ENCODE data around the gene PHACTR3.

PHACTR3 gene

DNA sequence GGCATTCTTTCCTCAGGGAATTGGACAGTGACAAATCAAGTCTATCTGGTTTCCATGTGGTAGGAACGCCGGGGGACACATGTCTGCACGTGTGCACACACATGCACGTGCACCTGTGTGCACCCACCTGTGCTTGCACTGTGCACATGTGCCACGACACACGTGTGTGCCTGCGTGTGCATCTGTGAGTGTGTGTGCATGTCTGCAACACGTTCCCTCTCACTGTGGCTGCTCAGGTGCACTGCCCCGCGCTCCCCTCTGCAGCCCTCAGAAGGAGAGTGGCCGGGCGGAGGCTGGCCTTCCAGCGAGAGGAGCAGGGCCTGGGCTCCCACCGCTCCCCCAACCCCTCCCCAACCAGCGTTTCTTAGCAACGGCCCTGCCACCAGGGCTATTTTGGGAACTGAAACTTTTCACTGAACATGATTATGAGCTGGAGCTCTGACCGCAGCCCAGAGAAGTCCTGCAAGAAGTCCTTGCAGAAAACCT lies 147.8 kb downstream of the PHACTR3 start:
- DNase-seq (ENCODE audit: low spot score) = no peak

DNA sequence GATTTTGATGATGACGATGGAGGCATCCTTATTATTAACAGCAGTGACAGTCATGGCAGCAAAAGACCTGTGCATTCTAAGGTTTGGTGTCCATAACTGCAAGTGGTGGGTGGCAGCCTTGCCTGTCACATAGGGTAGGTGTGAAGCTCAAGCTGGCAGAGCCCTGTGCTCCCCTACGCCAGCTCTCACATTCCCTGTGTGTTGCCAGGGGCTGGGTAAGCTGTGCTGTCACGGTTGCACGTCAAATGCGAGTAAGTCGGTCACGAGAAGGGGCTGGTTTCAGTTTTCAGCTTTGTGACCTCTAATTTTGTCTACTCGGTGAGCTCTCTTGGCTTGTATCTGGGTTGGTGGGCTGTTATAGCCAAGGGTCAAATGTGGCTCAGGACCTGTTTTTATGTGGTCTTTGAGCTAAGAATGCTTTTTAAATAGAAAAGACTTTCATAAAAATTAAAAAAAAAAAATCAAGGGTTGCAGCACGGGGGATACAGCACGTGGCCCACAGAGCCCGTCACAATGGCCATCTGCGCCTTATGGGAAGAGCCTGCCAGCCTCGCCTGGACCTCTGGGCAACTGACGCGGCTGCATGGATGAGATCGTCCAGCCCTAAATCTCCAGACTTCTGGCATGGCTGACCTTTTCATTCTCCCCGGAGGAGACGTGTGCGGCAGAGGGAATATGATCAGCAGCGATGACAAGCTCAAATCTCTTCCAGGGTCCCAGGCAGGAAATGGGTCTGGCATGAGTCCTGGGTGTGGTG lies 148.5 kb downstream of the PHACTR3 start:
- DNase-seq (ENCODE audit: low spot score) = no peak

DNA sequence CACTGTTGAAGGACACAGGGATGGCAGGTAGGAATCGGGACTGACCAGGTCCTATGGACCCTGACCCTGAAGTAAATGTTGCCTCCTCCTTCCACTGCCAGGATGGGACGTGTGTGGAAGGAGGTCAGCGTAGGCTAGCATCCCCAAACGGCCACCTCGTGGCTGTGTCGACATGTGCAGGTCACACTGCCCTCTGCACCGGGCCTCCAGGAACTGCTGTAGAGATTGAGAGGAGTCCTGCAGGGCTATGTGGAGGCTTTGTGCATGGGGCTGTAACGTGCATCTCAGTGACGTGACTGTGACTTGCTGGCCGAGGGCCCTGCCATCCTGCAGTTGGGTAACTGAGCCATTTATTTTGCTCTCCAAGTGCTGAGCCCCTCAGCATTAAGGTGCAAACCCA lies 149.5 kb downstream of the PHACTR3 start:
- no peak for DNase-seq (ENCODE audit: low spot score)

DNA sequence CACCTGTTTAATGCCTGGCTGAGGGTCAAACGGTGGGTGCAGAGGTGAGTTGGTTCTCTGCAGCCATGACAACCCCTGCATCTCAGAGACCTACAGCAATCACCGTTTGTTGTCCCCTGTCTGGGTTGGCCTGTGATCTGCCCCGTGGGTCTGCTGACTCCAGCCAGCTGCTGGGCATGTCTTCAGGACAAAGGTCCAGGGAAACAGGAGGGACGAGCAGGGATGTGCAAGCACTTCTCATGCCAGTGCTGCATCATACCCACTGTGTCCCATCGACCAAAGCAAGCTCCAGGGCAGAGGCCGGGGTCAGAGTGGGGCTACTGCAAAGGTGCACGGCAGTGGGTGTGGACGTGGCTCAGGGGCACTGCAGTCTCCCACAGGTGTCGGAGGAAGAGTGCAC lies 150.2 kb downstream of the PHACTR3 start:
- DNase-seq (ENCODE audit: low spot score) = no peak

DNA sequence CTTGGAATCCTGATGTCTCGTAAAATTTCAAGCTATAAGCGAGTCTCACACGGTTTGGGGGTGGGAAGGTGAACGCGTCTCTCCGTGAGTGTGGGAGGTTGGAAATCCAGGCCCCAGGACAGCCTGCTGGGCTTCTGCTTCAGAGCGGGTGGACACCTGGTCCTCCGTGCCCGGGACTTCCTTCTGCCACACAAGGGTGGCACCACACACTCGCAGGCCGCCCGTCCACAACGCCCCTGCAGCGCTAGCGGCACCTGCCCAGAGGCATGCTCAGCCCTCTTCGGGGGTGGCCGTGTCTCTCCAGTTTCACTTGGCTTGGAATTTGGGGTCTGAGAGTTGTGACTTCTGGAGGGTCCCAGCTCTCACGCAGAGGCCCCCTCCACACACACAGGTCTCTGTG lies 151.9 kb downstream of the PHACTR3 start:
- DNase-seq (ENCODE audit: low spot score) = no peak

DNA sequence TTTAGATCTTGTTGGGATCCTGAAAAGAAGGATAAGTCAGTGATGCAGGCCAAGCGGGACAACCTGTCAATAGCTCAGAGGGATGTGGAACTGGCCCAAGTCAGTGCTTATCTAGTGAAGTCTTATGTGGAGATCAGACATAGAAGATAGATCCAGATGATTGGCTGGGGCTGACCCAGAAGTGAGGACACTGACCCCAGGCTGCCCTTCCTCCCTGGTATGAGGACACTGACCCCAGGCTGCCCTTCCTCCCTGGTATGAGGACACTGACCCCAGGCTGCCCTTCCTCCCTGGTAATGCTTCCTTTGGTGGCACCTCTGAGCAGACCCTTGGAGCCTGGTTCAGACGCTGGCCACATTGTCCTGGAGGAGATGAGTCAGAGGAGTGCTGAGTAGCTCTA lies 159.7 kb downstream of the PHACTR3 start:
- no peak for DNase-seq (ENCODE audit: low spot score)

DNA sequence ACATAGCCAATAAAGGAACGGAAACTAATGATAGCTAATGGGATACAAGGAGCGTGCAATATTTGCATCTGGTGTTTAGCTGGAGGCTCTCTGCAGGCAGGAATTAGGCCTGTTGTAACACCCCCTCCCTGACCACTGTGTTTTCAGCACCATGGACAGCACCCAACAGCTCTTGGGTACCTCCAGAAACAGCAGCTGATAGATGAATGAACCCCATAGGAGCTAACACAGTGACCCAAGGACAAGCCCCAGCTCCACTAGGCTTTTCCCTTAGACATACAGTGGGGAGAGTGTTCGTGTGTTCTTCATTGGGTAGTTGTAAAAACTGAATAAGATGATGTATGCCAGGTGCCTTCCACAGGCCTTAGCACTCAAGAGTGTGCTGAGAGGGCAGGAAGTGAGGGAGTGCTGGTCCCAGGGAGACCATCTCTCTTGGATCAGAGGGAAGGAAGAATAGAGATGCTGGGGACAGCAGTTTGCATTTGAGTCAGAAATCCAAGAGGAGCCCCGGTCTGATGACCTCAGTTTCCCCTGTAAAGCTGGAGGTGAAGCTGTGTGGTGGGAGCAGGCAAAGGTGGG lies 161.3 kb downstream of the PHACTR3 start:
- peak; percentile 6 for DNase-seq (ENCODE audit: low spot score)

DNA sequence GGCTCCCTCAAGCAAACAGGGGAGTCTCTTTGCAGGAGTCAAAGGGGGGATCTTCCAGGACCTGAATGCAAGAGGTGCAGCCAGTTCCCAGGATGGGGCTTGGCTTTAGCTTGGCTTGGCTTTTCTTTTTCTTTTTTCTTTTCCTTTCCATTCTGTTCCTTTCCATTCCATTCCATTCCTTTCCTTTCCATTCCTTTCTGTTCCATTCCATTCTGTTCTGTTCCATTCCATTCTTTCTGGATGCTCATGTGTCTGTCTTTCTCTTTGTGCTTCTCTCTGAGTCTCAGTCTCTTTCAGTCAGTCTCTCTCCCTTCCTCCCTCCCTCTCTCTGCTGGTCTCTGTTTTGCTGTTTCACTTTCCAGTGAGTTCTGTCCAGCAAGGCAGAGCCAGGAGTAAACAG lies 163.3 kb downstream of the PHACTR3 start:
- DNase-seq (ENCODE audit: low spot score) = no peak

DNA sequence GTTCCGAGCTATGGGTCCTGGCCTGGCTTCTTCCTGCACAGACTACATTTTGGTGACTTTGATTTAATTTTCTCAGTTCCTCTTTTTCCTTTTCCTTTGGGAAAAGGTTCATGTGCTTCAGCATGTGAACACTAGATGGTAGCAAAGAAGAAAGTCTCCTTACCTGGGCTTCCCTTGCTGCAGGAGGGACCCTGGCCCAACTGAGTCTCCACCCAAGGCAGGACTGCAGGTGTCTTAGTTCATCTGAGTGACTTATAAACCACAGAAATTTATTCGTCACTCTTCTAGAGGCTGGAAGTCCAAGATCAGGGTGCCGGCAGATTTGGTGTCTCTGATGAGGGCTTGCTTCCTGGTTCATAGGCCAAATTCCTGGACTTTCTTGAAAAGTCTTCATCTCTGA lies 165.9 kb downstream of the PHACTR3 start:
- DNase-seq (ENCODE audit: low spot score) = no peak

DNA sequence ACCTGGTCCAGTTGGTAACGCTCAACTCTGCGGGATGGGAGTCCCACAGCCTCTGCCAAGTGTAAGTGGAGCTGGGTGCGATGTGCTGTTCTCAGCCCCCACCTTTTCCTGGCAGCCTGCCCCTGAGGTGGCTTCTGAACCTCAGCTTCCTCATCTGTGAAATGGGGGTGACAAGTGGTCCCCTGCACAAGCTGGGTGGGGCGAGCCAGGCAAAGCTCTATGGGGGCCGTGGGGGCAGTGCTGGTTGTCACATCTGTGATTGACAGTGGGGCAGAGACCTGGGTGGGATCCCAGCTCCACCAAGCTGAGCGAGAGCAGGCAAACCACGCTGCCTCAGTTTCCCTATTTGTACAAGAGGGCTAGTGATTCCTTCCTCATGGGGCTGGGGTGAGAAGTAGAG lies 166.5 kb downstream of the PHACTR3 start:
- no peak for DNase-seq (ENCODE audit: low spot score)

DNA sequence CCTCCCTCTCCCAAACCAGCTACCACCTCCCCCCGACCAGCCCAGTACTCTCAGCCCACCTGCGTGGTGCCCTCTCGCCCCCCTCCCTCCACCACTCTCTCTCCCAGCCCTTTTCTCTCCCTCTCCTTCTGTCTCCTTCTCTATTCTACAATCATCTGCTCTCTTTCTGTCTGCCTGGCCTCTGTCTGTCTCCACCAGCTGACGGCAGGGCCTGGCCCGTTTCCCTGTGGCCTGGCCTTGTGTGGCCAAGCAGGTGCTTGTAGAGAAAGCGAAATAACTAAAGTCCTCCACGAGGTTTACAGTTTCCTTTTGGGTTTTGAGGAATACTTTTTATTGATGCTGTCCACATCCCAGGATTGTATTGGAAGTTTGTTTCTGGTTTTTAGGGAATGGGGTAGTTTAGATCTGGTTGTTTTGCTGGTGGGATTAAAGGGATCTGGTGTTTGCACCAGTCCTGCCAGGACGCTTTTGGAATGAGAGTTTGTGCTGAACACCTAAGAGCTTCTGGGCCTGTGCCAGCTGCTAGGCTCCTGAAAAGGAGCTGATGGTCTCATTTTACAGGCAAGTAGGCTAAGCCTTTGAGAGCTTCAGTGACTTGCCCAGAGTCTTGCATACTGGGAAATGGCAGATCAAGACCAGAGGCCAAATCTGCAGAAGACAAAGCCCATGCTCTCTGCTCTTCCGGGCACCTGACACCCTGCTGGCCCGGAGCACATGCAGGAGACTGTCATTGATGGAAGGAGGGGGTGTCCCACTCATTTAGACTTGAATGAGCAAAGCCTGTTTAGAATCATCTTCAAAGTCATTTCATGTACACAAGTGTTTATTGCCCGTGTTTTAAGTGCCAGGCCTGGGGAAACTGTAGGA lies 167.4 kb downstream of the PHACTR3 start:
- no peak for DNase-seq (ENCODE audit: low spot score)

DNA sequence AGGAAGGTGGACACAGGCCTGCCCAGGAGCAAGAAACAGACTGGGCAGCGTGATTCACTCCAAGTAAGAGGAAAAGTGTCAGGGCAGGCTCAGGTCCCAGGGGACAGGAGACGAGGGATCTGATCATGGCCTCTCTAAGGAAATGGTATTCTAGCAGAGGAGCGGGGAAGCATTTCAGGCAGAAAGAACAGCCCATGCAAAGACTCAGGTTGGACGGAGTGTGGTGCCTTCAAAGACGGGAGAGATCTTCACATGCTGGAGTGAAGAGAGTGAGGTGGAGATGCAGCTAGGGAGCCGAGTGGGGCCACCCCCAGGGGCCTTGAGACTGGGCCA lies 168.0 kb downstream of the PHACTR3 start:
- DNase-seq (ENCODE audit: low spot score) = no peak

DNA sequence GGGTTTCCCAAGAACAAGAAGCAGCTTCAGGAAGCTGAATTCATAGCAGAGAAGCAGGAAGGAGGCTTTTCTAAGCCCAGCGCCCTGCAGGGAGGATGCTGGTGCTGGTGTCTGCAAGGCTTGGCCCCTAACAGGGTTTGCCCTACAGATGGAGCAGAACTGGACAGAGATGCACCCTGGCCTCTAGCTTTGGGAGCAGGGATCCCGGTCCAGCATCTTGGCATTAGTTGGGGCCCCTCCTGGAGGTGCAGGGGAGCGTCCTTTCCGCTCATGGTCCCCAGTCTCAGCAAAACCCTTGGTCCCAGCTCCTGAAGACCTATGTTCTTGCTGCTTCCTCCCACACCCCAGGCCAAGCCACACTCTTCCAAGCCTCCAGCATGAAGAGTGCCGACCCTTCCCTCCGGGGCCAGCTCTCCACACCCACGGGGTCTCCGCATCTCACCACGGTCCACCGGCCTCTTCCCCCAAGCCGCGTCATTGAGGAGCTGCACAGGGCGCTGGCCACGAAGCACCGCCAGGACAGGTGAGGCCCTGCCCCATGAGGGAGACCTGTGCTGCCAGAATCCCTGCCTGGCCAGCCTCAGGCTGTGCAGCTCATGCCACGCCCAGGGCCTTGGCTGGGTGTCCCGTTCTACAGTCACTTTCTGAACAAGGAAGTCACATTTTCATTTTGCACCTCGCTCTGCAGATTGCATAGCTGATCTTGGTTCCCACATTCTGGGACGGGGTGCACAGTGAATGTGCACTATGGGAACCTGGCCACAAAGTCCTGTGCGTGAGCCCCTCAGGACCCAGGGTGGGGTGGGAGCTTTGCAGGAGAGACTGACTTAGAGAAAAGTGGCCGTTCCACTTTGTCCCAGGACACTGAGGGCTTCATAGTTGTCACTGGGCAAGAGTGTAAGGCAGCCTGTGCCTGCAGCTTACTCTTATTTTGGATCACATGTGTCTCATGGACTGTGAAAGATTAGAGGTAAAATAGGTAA lies 168.9 kb downstream of the PHACTR3 start:
- no peak for DNase-seq (ENCODE audit: low spot score)

DNA sequence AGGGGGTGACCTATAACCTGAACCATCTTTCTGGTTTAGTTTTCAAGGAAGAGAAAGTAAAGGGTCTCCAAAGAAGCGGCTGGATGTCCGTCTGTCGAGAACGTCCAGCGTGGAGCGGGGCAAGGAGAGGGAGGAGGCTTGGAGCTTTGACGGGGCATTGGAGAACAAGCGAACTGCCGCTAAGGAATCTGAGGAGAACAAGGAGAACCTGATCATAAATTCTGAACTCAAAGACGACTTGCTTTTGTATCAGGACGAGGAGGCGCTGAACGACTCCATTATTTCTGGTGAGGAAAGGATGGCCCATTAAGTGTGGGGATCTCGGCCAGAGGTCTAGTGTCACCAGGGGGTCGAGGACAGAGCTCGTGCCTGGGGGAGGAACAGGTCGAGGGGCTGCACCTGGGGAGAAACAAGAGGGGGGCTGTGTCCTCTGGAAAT lies 169.9 kb downstream of the PHACTR3 start:
- no peak for DNase-seq (ENCODE audit: low spot score)

DNA sequence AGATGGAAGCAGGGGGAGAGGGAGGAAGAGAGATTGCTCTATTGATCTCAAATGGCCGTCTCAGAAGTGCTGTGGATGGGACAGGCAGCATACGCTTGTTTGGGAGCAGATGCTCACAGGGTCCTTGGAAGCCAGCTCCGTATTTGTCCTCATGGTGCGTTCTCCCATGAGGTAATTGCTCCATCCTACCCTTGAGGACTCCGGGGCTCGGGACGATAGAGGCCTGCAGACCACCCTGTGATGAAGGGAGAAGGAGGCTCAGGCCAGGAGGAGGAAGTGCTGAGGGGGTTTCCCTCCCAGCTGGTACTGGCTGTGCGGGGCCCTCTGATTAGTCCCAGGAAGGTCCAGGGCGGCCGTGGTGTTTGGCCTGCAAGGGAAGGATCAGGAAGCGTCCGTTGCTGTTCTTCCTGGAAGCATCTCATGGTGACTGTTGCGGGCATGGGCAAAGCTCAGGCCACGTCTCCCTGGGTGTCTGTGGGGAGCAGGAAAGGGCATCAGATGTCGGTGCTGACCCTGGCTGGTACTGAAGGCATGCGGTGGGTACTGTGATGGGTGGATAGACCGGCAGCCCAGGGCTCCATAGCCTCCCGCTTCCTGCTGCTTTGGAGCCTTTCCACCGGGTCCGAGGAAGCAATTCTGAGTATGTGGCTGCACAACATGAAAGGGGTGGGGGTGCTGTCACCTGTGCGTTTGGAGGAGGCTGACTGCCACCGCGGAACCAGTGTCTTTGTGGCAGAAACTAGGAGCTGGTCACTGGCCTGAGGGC lies 170.8 kb downstream of the PHACTR3 start:
- DNase-seq (ENCODE audit: low spot score) = no peak

DNA sequence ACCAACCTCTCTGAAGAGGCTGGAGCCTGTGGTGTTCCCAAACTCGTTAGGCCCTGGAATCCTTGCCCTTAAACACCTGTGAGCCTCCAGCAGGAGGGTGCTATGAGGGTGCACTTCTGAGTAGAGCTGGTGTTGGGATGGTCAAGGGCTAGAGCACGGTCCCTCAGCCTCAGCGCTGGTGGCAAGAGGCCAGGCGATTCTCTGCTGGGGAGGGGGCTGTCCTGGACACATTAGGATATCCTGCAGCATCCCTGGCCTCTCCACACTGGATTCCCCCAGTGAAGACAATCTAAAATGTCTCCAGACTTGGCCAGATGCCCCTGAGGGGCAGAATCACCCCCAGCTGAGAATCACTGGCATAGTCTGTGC lies 171.3 kb downstream of the PHACTR3 start:
- DNase-seq (ENCODE audit: low spot score) = no peak

DNA sequence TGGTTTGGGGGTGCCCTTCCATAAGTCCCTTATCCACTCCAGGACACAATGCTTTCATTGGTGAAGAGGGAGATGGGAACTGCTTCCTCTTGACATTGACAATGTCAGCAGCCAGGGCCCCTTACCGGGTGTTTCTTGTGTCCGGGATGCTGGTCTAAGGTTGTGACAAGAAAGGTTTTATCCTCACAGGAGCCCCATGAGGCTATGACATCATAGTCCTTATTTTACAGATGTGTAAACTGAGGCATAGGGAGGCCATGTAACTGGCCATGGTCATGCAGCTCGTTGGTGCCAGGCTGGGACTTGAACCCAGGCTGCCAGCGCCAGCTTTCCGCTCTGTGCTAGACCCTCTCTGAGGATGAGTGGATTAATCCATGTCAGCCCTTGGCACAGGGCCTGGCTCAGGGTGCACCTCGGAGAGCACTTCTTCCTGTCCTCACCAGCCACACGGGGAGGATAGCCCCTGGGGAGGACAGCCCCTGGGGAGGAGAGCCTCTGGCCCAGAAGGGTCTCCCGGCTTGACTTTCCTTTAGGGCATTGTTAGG lies 171.8 kb downstream of the PHACTR3 start:
- no peak for DNase-seq (ENCODE audit: low spot score)

DNA sequence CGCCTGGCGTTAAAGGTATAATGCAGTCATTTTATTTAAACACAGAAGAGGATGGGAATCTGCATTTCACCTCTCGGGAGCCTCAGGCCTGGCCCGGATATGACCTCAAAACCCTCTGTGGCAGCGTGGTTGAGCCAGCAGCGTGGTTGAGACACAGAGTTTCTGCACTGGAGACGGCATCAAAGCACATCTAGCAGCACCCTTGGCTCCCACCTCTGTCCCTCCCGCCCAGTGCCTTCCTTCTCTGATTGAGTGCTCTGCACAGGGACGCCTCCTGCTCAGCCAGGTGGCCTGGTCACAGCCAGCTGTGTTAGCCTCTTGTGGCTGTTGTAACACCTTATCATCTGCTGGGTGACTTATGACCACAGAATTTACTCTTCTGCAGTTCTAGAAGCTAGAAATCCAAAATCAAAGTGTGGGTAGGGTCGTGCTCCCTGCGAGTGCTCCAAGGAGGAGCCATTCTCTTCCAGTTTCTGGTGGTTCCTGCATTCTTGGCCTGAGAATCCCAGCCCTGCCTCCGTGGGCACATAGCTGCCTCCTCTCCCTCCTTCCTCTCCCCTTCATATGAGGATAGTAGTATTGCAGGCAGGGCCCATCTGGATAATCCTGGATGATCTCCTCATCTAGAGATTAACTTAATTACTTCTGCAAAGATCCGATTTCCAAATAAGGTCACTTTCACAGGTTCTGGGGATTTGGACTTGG lies 172.4 kb downstream of the PHACTR3 start:
- DNase-seq (ENCODE audit: low spot score) = no peak

DNA sequence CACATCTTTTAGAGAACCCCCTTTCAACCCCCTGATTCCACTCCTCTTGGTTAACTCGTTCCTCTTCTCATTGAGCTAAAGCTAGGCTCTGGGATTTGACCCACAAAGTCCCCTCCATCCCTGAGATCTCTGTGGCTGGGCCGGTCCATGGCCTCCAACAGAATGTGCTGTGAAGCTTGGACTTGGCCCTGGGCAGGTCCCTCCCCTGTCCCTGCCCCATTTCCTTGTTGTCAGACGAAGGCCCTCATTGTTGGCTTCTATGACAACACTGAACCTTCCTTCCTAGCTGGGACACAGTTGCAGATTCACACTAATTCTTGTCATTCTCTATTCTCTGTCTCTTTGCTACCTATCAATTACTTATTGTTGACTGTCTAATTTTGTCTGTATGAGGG lies 173.0 kb downstream of the PHACTR3 start:
- no peak for DNase-seq (ENCODE audit: low spot score)
